Measurements from ENCODE around the gene RABGAP1L. TPM values are rescaled to one million over a fixed set of nuclear protein-coding genes. Genes with fewer than 3 reads are reported as not detected.

RABGAP1L gene
- total and polyA plus RNA-seq, 10 donors, result 30.3 to 125 (median 77.7) TPM

GRCh38 chr1:174301295-174302077 is 142.2 kb downstream of the RABGAP1L start:
- H3K4me1 ChIP-seq, result no peaks in the 10 kb centered on the region
- H3K27ac ChIP-seq, result no peak overlapping the region
- intact Hi-C loops (cut with DNase I; ENCODE audit: low total_unique reads), result no loop called here
- no peak overlapping the region for H3K4me3 ChIP-seq
- peaks cover 0 to 36% (median 25%) of the 10 kb centered on the region in 8 donors for H3K9me3 ChIP-seq
- WGBS, 5 donors, result 85 to 98% (median 95%) methylated on average over 5 of the region's 5 CpGs
- no peak for TF ChIP-seq POLR2A (IDR thresholded peaks at IDR 0.05)
- no peak for TF ChIP-seq POLR2AphosphoS5 (IDR thresholded peaks at IDR 0.05)
- TF ChIP-seq CTCF (IDR thresholded peaks at IDR 0.05 in 8 of 11, conservative IDR thresholded peaks at IDR 0.05 in 3 of 11), result no peak
- no peaks in the 10 kb centered on the region for H3K27me3 ChIP-seq (replicated peaks in 1 of 7)
- no peak for DNase-seq
- H3K36me3 ChIP-seq, result peaks cover 0 to 75% (median 15%) of the 10 kb centered on the region in 6 donors

GRCh38 chr1:174308604-174309003 is 149.3 kb downstream of the RABGAP1L start:
- no peak for TF ChIP-seq CTCF (IDR thresholded peaks at IDR 0.05 in 8 of 11, conservative IDR thresholded peaks at IDR 0.05 in 3 of 11)
- TF ChIP-seq POLR2AphosphoS5 (IDR thresholded peaks at IDR 0.05), result no peak
- TF ChIP-seq POLR2A (IDR thresholded peaks at IDR 0.05), result no peak
- Histone ChIP-seq H3K4me1 (no peaks in the 10 kb centered on the region), H3K27ac (no peak overlapping the region), H3K27me3 (replicated peaks in 1 of 7) (no peaks in the 10 kb centered on the region), H3K36me3 (peaks cover 0 to 79% (median 24%) of the 10 kb centered on the region in 6 donors), H3K9me3 (peaks cover 0 to 80% (median 57%) of the 10 kb centered on the region in 8 donors), H3K4me3 (no peak overlapping the region)
- intact Hi-C loops (cut with DNase I; ENCODE audit: low total_unique reads), result no loop called here
- DNase-seq, result no peak

DNA sequence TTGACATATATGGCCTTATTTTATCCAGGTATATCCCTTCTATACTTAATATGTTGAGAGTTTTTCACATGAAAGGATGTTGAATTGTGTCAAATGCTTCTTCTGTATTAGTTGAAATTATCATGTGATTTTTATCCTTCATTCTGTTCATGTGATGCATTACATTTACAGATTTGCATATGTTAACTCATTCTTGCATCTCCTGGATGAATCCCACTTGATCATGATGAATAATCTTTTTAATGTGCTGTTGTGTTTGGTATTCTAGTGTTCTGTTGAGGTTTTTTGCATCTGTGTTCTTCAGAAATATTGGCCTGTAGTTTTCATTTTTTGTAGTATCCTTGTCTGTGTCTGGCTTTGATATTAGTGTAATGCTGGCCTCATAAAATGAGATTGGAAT is 150.2 kb downstream of the RABGAP1L start:
- TF ChIP-seq POLR2AphosphoS5 (IDR thresholded peaks at IDR 0.05) (no peak), CTCF (IDR thresholded peaks at IDR 0.05 in 8 of 11, conservative IDR thresholded peaks at IDR 0.05 in 3 of 11) (no peak), POLR2A (IDR thresholded peaks at IDR 0.05) (no peak)
- no peak overlapping the region for H3K4me3 ChIP-seq
- H3K9me3 ChIP-seq, result peaks cover 4 to 89% (median 66%) of the 10 kb centered on the region in 8 donors
- H3K36me3 ChIP-seq, result peaks cover 0 to 80% (median 24%) of the 10 kb centered on the region in 6 donors
- H3K27me3 ChIP-seq (replicated peaks in 1 of 7), result no peaks in the 10 kb centered on the region
- no peak for DNase-seq
- H3K27ac ChIP-seq, result no peak overlapping the region
- intact Hi-C loops (cut with DNase I; ENCODE audit: low total_unique reads), result no loop called here
- no peaks in the 10 kb centered on the region for H3K4me1 ChIP-seq

DNA sequence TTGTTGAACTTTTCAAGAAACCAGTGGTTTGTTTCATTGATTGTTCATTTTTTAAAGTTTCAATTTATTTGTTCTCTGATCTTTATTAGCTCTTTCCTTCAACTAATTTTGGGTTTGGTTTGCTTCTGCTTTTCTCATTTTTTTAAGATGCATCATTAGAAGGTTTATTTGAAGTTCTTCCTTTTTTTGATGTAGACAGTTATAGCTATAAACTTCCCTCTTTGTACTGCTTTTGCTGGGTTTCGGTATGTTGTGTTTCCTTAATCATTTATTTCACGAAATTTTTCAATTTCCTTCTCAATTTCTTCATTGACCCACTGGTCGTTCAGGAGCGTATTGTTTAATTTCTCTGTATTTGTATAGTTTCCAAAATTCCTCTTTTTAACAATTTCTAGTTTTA is 155.1 kb downstream of the RABGAP1L start:
- Histone ChIP-seq H3K27me3 (replicated peaks in 1 of 7) (no peaks in the 10 kb centered on the region), H3K36me3 (peaks cover 0 to 72% (median 13%) of the 10 kb centered on the region in 6 donors), H3K27ac (no peak overlapping the region), H3K9me3 (peaks cover 8 to 88% (median 77%) of the 10 kb centered on the region in 8 donors), H3K4me1 (no peaks in the 10 kb centered on the region), H3K4me3 (no peak overlapping the region)
- 65 to 75% (median 69%) methylated on average over 4 of the region's 4 CpGs for WGBS, 5 donors
- intact Hi-C loops (cut with DNase I; ENCODE audit: low total_unique reads), result no loop called here
- DNase-seq, result no peak
- TF ChIP-seq CTCF (IDR thresholded peaks at IDR 0.05 in 8 of 11, conservative IDR thresholded peaks at IDR 0.05 in 3 of 11) (no peak), POLR2AphosphoS5 (IDR thresholded peaks at IDR 0.05) (no peak), POLR2A (IDR thresholded peaks at IDR 0.05) (no peak)

Data from spleen (tissue), 11 donors.